Nucleus accumbens (tissue), 56 donors: Measurements from ENCODE around the gene MICAL3.
A peak's percentile ranks its signal among the peaks of the same experiment; 100 is the strongest.
"Not testable (repeated sequence)": the region's sequence is repeated elsewhere in the genome, so short reads cannot be mapped to it uniquely, and the experiment has no call there.

Experiments used
- DNase-seq, 56 donors: peaks; one replicate each; lab custom pipeline; 2025; lab: John Stamatoyannopoulos, UW

MICAL3 gene

GRCh38 chr22:17774206-17774925, 250.0 kb downstream of the MICAL3 start, which contains the start of gene BID:
Gene BID (minus strand): TSS chr22:17774469. CDS start chr22:17750116, 24,353 bp downstream.
- DNase-seq, result peak in 2 of 56 donors; percentile 57 to 58

GRCh38 chr22:17773606-17774205, 250.7 kb downstream of the MICAL3 start:
- peak in 15 of 56 donors; percentile 6 to 62 (median 28) for DNase-seq

- peak in 1 of 56 donors; percentile 23 for DNase-seq
Observed at GRCh38 chr22:17772958-17773605, 251.3 kb downstream of the MICAL3 start.

- DNase-seq, result no peak
Observed at GRCh38 chr22:17772249-17772957, 252.0 kb downstream of the MICAL3 start.

GRCh38 chr22:17770180-17771077, 253.9 kb downstream of the MICAL3 start:
- peak in 23 of 56 donors; percentile 18 to 65 (median 31) for DNase-seq

- DNase-seq, result no peak
Observed at GRCh38 chr22:17769716-17770082, 254.7 kb downstream of the MICAL3 start.

GRCh38 chr22:17769013-17769715, 255.2 kb downstream of the MICAL3 start:
- DNase-seq, result no peak

- DNase-seq, result no peak
Observed at GRCh38 chr22:17767233-17768065, 256.9 kb downstream of the MICAL3 start.

- not testable (repeated sequence) for DNase-seq
Observed at GRCh38 chr22:17764852-17765251, 259.5 kb downstream of the MICAL3 start.

GRCh38 chr22:17764036-17764435, 260.3 kb downstream of the MICAL3 start:
- DNase-seq, result peak in 1 of 56 donors; percentile 19

GRCh38 chr22:17763442-17763841, 260.9 kb downstream of the MICAL3 start:
- not testable (repeated sequence) for DNase-seq

GRCh38 chr22:17761138-17761488, 263.2 kb downstream of the MICAL3 start:
- no peak for DNase-seq

- no peak for DNase-seq
Observed at GRCh38 chr22:17754233-17754925, 270.0 kb downstream of the MICAL3 start.

- DNase-seq, result no peak
Observed at GRCh38 chr22:17753401-17753989, 270.9 kb downstream of the MICAL3 start.

- no peak for DNase-seq
Observed at GRCh38 chr22:17751596-17751995, 272.8 kb downstream of the MICAL3 start.

GRCh38 chr22:17749605-17750395, 274.6 kb downstream of the MICAL3 start:
- no peak for DNase-seq
